Neutrophil (primary cell): Measurements from ENCODE around the gene GIGYF2.

ENCODE experiments used
- H3K27ac ChIP-seq: fragments of 200-600 bp; sonication (generic); 2 replicates; pipeline ENCODE4 v1.5.1; 2016; ENCODE audit warnings: mild to moderate bottlenecking, moderate library complexity
- H3K27me3 ChIP-seq: fragments of 200-600 bp; sonication (generic); 2 replicates; pipeline ENCODE4 v1.6.0; 2016; ENCODE audit warnings: mild to moderate bottlenecking
- H3K36me3 ChIP-seq: fragments of 200-600 bp; sonication (generic); 2 replicates; pipeline ENCODE4 v1.5.1; 2017
- H3K4me1 ChIP-seq, 2 experiments: fragments of 200-600 bp in 1 of 2; sonication (generic) in 1 of 2; 1 replicate in 1 of 2; 2 replicates in 1 of 2; pipeline versions ENCODE4 v1.5.1 to v1.6.1; 2013 to 2016; ENCODE audit warnings: low read depth in 1 of 2, low read length in 1 of 2, mild to moderate bottlenecking in 1 of 2, moderate library complexity in 1 of 2; ENCODE audit not compliant: control insufficient read depth in 1 of 2, insufficient read depth in 1 of 2
- H3K4me3 ChIP-seq, 2 experiments: fragments of 200-600 bp in 1 of 2; sonication (generic) in 1 of 2; 1 replicate in 1 of 2; 2 replicates in 1 of 2; pipeline ENCODE4 v1.5.1; 2013 to 2016; ENCODE audit warnings: low read depth in 1 of 2, low read length in 1 of 2, mild to moderate bottlenecking in 1 of 2, moderate library complexity in 1 of 2
- H3K9me3 ChIP-seq: fragments of 200-600 bp; sonication (generic); 2 replicates; pipeline ENCODE4 v1.5.1; 2016
- TF ChIP-seq, protein P1 (sequence below): fragments of 200-600 bp; sonication (generic); IDR thresholded peaks from 2 replicates; pipeline ENCODE4 v1.5.1; 2016; ENCODE audit warnings: antibody characterized with exemption

Gene GIGYF2

DNA sequence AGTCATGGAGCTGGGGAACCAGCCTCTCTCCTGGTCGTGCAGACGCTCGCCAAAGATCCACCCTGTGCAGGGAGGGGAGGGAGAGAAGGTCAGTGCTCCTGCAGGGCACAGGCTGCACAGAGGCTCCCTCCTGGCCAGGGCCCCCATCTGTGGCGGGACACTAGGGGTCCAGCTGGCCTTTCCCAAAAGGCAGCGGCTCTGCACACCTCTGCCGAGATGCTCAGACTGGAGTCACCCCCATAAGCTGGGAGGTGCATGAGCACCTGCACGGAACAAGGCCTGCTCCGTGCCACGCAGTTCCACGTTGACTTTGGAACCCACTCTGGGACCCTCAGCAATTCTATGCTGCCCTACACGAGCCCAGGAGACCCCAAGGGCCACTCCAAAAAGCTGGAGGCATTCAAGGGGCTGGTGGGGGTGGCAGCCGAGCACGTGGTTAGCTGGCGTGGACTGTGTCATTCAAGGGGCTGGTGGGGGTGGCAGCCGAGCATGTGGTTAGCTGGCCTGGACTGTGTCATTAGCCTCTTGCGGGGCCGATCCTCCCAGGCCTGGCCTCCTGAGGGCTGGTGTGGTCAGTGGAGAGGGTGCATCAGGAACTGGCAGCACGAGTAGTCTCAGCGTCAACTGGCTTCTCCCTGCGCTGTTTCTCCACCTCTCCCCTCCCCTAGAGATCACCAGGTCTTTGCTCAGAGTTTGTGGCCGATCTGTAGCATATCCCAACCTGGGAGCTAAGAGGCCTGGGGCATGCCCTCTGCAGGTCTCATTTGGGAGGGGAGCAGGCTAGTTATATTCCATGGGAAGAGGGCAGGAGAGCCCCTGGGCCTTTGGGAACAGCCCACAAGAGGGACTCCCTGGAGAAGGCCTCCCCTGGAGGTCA, 182.7 kb downstream of the GIGYF2 start:
- H3K4me3 ChIP-seq, result no peak overlapping the region
- H3K36me3 ChIP-seq, result no peaks in the 10 kb centered on the region
- no peaks in the 10 kb centered on the region for H3K9me3 ChIP-seq
- TF ChIP-seq, protein P1, sequence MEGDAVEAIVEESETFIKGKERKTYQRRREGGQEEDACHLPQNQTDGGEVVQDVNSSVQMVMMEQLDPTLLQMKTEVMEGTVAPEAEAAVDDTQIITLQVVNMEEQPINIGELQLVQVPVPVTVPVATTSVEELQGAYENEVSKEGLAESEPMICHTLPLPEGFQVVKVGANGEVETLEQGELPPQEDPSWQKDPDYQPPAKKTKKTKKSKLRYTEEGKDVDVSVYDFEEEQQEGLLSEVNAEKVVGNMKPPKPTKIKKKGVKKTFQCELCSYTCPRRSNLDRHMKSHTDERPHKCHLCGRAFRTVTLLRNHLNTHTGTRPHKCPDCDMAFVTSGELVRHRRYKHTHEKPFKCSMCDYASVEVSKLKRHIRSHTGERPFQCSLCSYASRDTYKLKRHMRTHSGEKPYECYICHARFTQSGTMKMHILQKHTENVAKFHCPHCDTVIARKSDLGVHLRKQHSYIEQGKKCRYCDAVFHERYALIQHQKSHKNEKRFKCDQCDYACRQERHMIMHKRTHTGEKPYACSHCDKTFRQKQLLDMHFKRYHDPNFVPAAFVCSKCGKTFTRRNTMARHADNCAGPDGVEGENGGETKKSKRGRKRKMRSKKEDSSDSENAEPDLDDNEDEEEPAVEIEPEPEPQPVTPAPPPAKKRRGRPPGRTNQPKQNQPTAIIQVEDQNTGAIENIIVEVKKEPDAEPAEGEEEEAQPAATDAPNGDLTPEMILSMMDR, result no peak
- peaks cover 8 to 14% of the 10 kb centered on the region in 2 experiments for H3K4me1 ChIP-seq
- H3K27me3 ChIP-seq, result peaks cover 41% of the 10 kb centered on the region
- H3K27ac ChIP-seq, result no peak overlapping the region

DNA sequence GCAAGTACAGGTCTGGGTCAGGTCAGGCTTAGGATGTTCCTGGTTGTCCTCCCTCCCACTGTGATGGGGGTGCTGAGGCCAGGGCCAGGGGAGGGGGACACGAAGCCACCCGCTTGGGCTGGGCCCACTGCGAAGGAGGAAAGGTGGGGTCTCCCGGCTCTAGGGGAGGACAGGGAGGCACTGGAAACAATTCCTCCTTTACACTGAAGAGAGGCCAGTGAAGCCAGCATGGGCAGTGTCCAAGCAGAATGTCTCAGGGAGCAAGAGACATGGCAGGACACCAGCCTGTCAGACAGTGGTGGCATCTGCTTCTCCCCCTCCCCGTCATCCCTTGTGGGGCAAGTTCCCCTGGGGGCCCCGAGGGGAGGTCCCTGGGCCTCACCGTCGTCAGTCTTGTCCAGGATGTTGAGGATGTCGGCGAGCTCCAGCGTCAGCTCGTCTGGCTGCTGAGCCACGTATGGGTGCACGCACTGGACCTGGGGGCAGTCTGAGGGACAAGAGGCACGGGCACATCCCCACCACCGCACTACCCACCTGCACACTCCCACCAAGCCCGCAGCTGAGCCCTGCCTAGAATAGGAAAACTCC, 183.7 kb downstream of the GIGYF2 start:
- Histone ChIP-seq H3K27me3 (peaks cover 31% of the 10 kb centered on the region), H3K36me3 (no peaks in the 10 kb centered on the region), H3K9me3 (no peaks in the 10 kb centered on the region), H3K4me1 (peaks cover 5 to 10% of the 10 kb centered on the region in 2 experiments), H3K4me3 (no peak overlapping the region), H3K27ac (no peak overlapping the region)
- TF ChIP-seq, protein P1, result no peak

DNA sequence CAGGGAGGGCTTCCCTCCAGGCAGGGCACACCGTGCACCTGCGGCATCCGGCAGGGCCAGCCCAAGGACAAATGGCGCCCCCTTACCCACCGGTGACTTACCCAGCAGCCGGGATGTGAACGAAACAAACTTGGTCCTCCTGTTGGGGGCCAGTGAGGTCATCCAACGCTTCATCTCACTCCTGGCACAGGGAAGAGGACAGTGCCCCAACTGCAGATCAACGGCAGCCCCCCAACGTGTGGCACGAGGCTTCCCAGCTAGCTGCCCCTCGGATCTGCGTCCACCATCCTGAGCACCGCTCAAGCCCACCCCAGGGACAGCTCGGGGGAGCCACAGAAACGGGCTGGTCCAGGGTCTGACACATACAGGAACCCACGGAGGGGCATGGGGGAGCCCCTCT, 185.0 kb downstream of the GIGYF2 start:
- Histone ChIP-seq H3K4me3 (no peak overlapping the region), H3K9me3 (no peaks in the 10 kb centered on the region), H3K36me3 (no peaks in the 10 kb centered on the region), H3K27ac (no peak overlapping the region), H3K4me1 (no peaks in the 10 kb centered on the region), H3K27me3 (peaks cover 19% of the 10 kb centered on the region)
- TF ChIP-seq, protein P1, result no peak

DNA sequence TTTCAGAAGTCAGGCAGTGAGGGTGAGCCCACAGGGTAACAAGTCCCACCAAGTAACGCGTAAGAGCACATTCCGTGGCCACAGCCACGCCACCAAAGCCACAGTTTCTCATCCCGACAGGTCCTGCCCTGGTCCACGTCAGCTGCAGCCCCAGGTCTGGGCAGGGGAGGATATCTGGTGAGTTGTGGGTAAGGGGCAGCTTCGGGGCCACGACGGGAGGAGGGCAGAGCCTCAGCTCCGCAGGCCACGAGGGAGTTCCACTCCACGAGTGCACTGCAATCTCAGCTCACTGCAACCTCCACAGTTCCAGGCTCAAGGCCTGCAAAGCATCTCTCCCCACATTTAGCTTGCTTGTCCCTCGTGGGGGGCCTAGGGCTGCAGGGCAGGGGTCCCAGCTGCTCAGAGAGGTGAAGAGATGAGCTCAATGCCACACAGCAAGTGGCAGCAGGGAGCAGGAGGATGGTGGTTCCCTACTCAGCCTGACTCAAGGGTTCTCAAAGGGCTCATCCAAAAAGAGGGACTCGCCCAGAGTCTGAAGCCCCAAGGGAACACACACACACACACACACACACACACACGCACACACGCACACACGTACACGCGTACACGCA, 185.5 kb downstream of the GIGYF2 start:
- no peaks in the 10 kb centered on the region for H3K36me3 ChIP-seq

DNA sequence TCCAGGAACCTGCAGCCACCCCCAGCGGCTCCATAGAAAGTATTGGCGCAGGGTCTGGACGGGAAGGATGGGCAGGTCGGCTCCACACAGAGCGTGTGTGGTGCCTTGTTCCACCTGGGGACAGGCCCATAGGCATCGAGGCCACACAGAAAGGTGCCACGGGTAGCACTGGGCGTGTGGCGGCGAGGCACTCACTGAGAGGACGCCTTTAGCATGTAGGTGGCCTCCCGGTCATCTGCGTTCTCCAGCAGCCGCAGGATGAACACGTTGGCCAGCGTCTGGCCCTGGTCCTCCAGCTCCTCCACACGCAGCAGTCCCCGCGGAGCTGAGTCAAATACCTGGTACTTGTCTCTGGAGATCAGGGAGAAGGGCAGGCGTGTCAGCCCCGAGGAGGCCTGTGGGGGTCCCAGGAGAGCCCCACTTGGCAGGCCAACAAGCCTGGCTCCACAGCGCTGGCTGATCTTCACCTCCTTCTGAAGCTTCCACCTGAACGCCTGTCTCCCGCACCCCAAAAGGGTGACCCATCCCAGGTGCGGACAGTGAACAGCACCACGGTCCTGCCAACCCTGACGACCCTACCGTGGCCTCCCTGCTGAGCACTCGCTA, 186.1 kb downstream of the GIGYF2 start:
- Histone ChIP-seq H3K4me1 (no peaks in the 10 kb centered on the region), H3K36me3 (no peaks in the 10 kb centered on the region), H3K9me3 (no peaks in the 10 kb centered on the region), H3K4me3 (no peak overlapping the region), H3K27ac (no peak overlapping the region), H3K27me3 (peaks cover 8% of the 10 kb centered on the region)
- TF ChIP-seq, protein P1, result no peak

More for the DNA sequence above, 185.5 kb downstream of the GIGYF2 start:
- Histone ChIP-seq H3K9me3 (no peaks in the 10 kb centered on the region), H3K27ac (no peak overlapping the region), H3K4me1 (no peaks in the 10 kb centered on the region), H3K27me3 (peaks cover 14% of the 10 kb centered on the region), H3K4me3 (no peak overlapping the region)
- TF ChIP-seq, protein P1, result no peak
